ENCODE measurements around the gene CHI3L1.

Gene CHI3L1

GRCh38 chr1:203172184-203173010 lies 14.1 kb downstream of the CHI3L1 start:
- H3K27ac ChIP-seq (ENCODE audit: low read depth, low read length) = no peak overlapping the region

GRCh38 chr1:203171341-203172183 lies 14.9 kb downstream of the CHI3L1 start:
- Histone ChIP-seq H3K9me3 (ENCODE audit: low read length) (no peaks in the 10 kb centered on the region), H3K4me1 (ENCODE audit: insufficient read depth, low read length) (no peaks in the 10 kb centered on the region), H3K36me3 (ENCODE audit: insufficient read depth, low read length) (no peaks in the 10 kb centered on the region), H3K9ac (ENCODE audit: low read length) (no peak overlapping the region), H3K4me3 (ENCODE audit: low read depth in 1 of 2, low read length in 2 of 2) (no peak overlapping the region), H3K27ac (ENCODE audit: low read depth, low read length) (no peak overlapping the region), H3K27me3 (ENCODE audit: control insufficient read depth in 1 of 2, insufficient read depth in 2 of 2, low read length in 2 of 2) (no peaks in the 10 kb centered on the region)

More at GRCh38 chr1:203172184-203173010, 14.1 kb downstream of the CHI3L1 start:
- H3K4me3 ChIP-seq (ENCODE audit: low read depth in 1 of 2, low read length in 2 of 2) = no peak overlapping the region
- H3K9ac ChIP-seq (ENCODE audit: low read length) = no peak overlapping the region
- no peaks in the 10 kb centered on the region for H3K4me1 ChIP-seq (ENCODE audit: insufficient read depth, low read length)
- H3K9me3 ChIP-seq (ENCODE audit: low read length) = no peaks in the 10 kb centered on the region
- H3K27me3 ChIP-seq (ENCODE audit: control insufficient read depth in 1 of 2, insufficient read depth in 2 of 2, low read length in 2 of 2) = no peaks in the 10 kb centered on the region
- no peaks in the 10 kb centered on the region for H3K36me3 ChIP-seq (ENCODE audit: insufficient read depth, low read length)

- no peaks in the 10 kb centered on the region for H3K36me3 ChIP-seq (ENCODE audit: insufficient read depth, low read length)
- H3K27me3 ChIP-seq (ENCODE audit: control insufficient read depth in 1 of 2, insufficient read depth in 2 of 2, low read length in 2 of 2) = no peaks in the 10 kb centered on the region
- no peaks in the 10 kb centered on the region for H3K9me3 ChIP-seq (ENCODE audit: low read length)
- H3K4me3 ChIP-seq (ENCODE audit: low read depth in 1 of 2, low read length in 2 of 2) = no peak overlapping the region
- no peaks in the 10 kb centered on the region for H3K4me1 ChIP-seq (ENCODE audit: insufficient read depth, low read length)
- H3K27ac ChIP-seq (ENCODE audit: low read depth, low read length) = no peak overlapping the region
- H3K9ac ChIP-seq (ENCODE audit: low read length) = no peak overlapping the region
Measured at GRCh38 chr1:203170625-203171330, 15.7 kb downstream of the CHI3L1 start.

GRCh38 chr1:203169770-203170520 lies 16.6 kb downstream of the CHI3L1 start:
- no peaks in the 10 kb centered on the region for H3K4me1 ChIP-seq (ENCODE audit: insufficient read depth, low read length)
- no peaks in the 10 kb centered on the region for H3K9me3 ChIP-seq (ENCODE audit: low read length)
- no peaks in the 10 kb centered on the region for H3K36me3 ChIP-seq (ENCODE audit: insufficient read depth, low read length)
- H3K27me3 ChIP-seq (ENCODE audit: control insufficient read depth in 1 of 2, insufficient read depth in 2 of 2, low read length in 2 of 2) = no peaks in the 10 kb centered on the region
- no peak overlapping the region for H3K9ac ChIP-seq (ENCODE audit: low read length)
- H3K4me3 ChIP-seq (ENCODE audit: low read depth in 1 of 2, low read length in 2 of 2) = no peak overlapping the region
- H3K27ac ChIP-seq (ENCODE audit: low read depth, low read length) = no peak overlapping the region

- H3K4me1 ChIP-seq (ENCODE audit: insufficient read depth, low read length) = no peaks in the 10 kb centered on the region
- H3K36me3 ChIP-seq (ENCODE audit: insufficient read depth, low read length) = no peaks in the 10 kb centered on the region
- H3K9ac ChIP-seq (ENCODE audit: low read length) = no peak overlapping the region
- no peak overlapping the region for H3K4me3 ChIP-seq (ENCODE audit: low read depth in 1 of 2, low read length in 2 of 2)
- H3K9me3 ChIP-seq (ENCODE audit: low read length) = no peaks in the 10 kb centered on the region
- H3K27ac ChIP-seq (ENCODE audit: low read depth, low read length) = no peak overlapping the region
- no peaks in the 10 kb centered on the region for H3K27me3 ChIP-seq (ENCODE audit: control insufficient read depth in 1 of 2, insufficient read depth in 2 of 2, low read length in 2 of 2)
Measured at GRCh38 chr1:203168991-203169390, 17.5 kb downstream of the CHI3L1 start.

GRCh38 chr1:203168256-203168786 lies 18.2 kb downstream of the CHI3L1 start:
- Histone ChIP-seq H3K36me3 (ENCODE audit: insufficient read depth, low read length) (no peaks in the 10 kb centered on the region), H3K9ac (ENCODE audit: low read length) (no peak overlapping the region), H3K4me3 (ENCODE audit: low read depth in 1 of 2, low read length in 2 of 2) (no peak overlapping the region), H3K9me3 (ENCODE audit: low read length) (no peaks in the 10 kb centered on the region), H3K27me3 (ENCODE audit: control insufficient read depth in 1 of 2, insufficient read depth in 2 of 2, low read length in 2 of 2) (no peaks in the 10 kb centered on the region), H3K4me1 (ENCODE audit: insufficient read depth, low read length) (no peaks in the 10 kb centered on the region), H3K27ac (ENCODE audit: low read depth, low read length) (no peak overlapping the region)

- no peaks in the 10 kb centered on the region for H3K27me3 ChIP-seq (ENCODE audit: control insufficient read depth in 1 of 2, insufficient read depth in 2 of 2, low read length in 2 of 2)
- H3K9ac ChIP-seq (ENCODE audit: low read length) = no peak overlapping the region
- no peaks in the 10 kb centered on the region for H3K4me1 ChIP-seq (ENCODE audit: insufficient read depth, low read length)
- H3K27ac ChIP-seq (ENCODE audit: low read depth, low read length) = no peak overlapping the region
- H3K9me3 ChIP-seq (ENCODE audit: low read length) = no peaks in the 10 kb centered on the region
- H3K4me3 ChIP-seq (ENCODE audit: low read depth in 1 of 2, low read length in 2 of 2) = no peak overlapping the region
- no peaks in the 10 kb centered on the region for H3K36me3 ChIP-seq (ENCODE audit: insufficient read depth, low read length)
Measured at GRCh38 chr1:203167913-203168200, 18.6 kb downstream of the CHI3L1 start.

- Histone ChIP-seq H3K27me3 (ENCODE audit: control insufficient read depth in 1 of 2, insufficient read depth in 2 of 2, low read length in 2 of 2) (no peaks in the 10 kb centered on the region), H3K9ac (ENCODE audit: low read length) (no peak overlapping the region), H3K4me3 (ENCODE audit: low read depth in 1 of 2, low read length in 2 of 2) (no peak overlapping the region), H3K36me3 (ENCODE audit: insufficient read depth, low read length) (no peaks in the 10 kb centered on the region), H3K9me3 (ENCODE audit: low read length) (no peaks in the 10 kb centered on the region), H3K27ac (ENCODE audit: low read depth, low read length) (no peak overlapping the region), H3K4me1 (ENCODE audit: insufficient read depth, low read length) (no peaks in the 10 kb centered on the region)
Measured at GRCh38 chr1:203167026-203167912, 19.2 kb downstream of the CHI3L1 start.

GRCh38 chr1:203166192-203166940 lies 20.1 kb downstream of the CHI3L1 start:
- Histone ChIP-seq H3K36me3 (ENCODE audit: insufficient read depth, low read length) (no peaks in the 10 kb centered on the region), H3K9me3 (ENCODE audit: low read length) (no peaks in the 10 kb centered on the region), H3K4me1 (ENCODE audit: insufficient read depth, low read length) (no peaks in the 10 kb centered on the region), H3K4me3 (ENCODE audit: low read depth in 1 of 2, low read length in 2 of 2) (no peak overlapping the region), H3K27me3 (ENCODE audit: control insufficient read depth in 1 of 2, insufficient read depth in 2 of 2, low read length in 2 of 2) (no peaks in the 10 kb centered on the region), H3K27ac (ENCODE audit: low read depth, low read length) (no peak overlapping the region), H3K9ac (ENCODE audit: low read length) (no peak overlapping the region)

- no peak overlapping the region for H3K27ac ChIP-seq (ENCODE audit: low read depth, low read length)
- H3K9ac ChIP-seq (ENCODE audit: low read length) = no peak overlapping the region
- H3K4me3 ChIP-seq (ENCODE audit: low read depth in 1 of 2, low read length in 2 of 2) = no peak overlapping the region
- H3K4me1 ChIP-seq (ENCODE audit: insufficient read depth, low read length) = no peaks in the 10 kb centered on the region
- H3K36me3 ChIP-seq (ENCODE audit: insufficient read depth, low read length) = no peaks in the 10 kb centered on the region
- H3K27me3 ChIP-seq (ENCODE audit: control insufficient read depth in 1 of 2, insufficient read depth in 2 of 2, low read length in 2 of 2) = no peaks in the 10 kb centered on the region
- no peaks in the 10 kb centered on the region for H3K9me3 ChIP-seq (ENCODE audit: low read length)
Measured at GRCh38 chr1:203165800-203166161, 20.7 kb downstream of the CHI3L1 start.
